ENCODE measurements around the gene LMO2.
"Not testable (repeated sequence)": the region's sequence is repeated elsewhere in the genome, so short reads cannot be mapped to it uniquely, and the experiment has no call there.

LMO2 gene

DNA sequence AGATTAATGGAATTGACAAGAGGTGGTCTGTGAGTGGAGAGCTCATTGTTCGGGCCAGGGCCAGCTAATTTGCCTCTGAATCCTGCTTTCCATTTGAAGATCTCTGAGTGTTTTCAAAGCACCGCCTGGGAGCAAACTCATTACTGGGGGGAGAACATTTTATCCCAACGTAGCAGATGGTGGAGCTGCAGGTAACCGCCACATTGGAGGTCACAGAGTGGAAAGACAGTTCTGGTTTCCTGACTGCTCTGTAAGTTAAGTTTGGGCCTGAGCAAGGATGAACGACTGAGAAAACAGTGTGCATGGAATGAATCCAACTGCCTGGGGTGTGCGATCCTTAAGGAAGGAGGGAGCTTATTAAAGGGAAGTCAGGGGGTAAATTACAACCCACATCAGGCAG, 30.5 kb downstream of the LMO2 start:
- no peak for DNase-seq

DNA sequence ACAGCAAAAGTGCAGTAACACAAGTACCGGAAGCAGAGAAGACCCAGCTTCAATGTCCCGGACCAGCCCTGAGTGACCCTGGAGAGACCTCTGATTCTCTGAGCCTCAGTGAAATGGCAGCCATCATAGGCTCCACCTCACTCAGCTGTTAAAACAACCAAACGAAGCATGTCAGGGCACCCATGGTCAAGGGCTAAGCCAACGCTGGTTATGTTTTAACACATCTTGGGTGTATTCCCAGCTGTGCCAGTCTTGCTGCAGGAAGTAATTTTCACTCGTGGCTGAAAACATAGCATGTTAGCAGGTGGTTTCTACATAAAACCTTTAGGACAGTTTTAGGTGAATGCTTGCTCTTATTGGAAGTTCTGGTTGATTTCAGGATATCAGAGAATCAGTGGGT, 30.9 kb downstream of the LMO2 start:
- no peak for DNase-seq

DNA sequence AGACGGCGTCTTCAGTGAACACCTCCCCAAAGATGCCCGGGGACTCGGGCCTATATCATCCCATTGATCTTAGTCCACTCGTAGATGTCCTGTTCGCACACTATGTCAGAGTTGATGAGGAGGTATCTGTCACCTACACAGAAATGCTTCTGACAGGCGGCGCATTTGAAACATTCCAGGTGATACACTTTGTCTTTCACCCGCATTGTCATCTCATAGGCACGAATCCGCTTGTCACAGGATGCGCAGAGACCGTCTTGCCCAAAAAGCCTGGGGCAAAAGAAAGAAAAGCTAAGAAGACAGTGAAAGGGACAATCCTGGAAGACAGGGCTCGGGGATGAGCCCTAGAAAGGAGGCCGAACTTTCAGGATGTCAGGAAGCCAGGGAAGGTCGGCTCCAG, 32.6 kb downstream of the LMO2 start:
- no peak for DNase-seq

DNA sequence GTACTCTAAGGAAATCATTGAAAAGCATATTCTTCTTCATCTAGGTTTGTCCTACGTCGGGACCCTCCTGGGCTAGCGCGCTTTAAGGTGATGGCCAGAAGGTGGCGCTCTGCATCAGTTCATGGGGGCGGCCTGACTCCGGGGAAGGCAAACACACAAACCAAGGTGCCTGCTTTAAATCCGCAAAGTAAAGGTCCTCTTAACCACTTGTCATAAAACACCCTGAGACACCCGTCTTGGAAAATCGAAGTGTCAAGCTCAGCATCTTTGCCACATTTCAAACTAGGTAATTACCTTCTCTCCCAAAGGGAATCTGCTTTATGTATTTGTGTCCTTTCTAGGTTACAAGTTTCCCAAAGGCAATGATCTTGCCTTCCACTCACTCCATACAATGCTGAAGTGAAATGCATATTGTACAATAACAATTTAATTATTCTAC, 33.9 kb downstream of the LMO2 start:
- peak in 4 of 5 experiments; percentile 18 to 64 (median 54) for DNase-seq

DNA sequence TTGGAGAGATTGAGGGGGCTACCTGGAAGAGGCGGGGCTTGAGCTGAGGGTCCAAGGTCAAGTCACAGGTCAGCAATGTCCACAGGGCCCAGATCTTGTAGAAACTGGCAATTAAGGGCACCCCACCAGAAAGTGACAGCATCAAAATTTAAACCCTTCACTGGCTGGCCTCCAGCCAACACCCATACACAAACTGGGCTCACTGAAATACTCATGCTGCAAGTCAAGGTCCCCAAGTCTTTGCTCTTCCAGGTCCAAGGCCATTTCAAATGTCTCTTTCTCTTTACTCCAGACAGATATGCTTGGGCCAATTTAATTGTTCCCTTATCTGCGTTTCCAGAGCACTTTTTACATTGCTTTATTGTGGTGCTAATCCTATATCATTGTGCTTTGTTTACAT, 36.4 kb downstream of the LMO2 start:
- no peak for DNase-seq

DNA sequence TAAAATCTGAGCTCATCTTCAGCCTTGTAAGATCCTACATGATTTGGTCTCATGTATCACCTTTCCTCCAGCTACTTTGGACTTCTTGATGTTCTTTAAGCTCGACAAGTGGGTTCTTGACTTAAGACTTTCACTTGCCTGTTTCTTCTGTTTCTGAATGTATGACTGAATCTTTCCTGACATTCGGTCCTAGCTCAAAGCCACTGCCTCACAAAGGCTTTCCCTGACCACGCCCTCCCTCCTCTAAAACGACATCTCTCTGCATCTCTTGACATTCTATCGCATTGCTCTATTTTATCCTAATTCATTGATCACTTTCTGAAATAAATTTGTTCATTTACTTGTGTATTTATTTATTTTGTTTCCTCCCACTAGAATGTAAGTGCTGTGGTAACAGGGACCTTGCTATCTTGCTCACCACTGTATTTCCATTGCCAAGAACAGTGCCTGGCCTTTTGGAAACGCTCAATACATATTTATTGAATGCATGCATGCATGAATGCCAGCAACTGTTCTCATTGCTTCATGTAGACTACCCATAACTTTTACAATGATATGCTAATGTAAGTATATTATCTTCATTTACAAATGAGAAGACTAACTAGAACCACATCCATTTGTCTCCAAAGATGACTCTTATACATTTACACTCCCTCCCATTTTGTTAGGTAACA, 43.0 kb downstream of the LMO2 start:
- no peak for DNase-seq

DNA sequence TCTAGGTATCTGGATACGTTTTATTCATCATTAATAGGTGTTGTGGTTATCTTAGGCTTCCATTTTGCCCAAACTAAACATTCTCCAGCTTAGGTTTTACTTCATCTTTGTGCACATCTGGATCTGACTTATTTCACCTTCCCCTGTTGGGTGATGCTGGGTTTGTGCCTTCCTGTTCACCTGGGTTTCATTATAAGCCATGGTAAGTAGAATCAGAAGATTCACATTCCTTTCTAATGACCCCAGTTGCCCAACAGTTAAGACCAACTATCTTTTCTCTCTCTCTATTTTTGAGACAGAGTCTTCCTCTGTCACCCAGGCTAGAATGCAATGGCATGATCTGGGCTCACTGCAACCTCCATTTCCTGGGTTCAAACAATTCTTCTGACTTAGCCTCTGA, 44.6 kb downstream of the LMO2 start:
- no peak for DNase-seq

DNA sequence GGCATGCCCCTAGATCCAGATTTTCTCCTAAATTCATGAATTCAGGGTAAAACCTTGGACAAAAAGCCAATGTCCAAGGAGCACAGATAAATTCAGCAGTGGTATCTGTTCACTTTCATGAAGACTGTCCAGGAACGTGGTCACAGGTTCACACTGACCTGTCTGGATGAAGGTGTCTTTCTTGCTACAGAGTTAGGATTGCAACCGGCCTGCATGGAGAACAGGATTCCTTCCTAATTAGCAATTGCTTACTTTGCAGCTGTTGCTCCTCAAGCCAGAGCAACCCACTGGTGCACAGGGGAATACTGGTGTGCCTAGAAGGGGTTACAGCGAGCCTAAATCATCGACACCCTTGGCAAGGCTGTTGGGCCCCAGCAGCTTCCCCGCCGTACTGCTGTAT, 47.6 kb downstream of the LMO2 start:
- DNase-seq: no peak

DNA sequence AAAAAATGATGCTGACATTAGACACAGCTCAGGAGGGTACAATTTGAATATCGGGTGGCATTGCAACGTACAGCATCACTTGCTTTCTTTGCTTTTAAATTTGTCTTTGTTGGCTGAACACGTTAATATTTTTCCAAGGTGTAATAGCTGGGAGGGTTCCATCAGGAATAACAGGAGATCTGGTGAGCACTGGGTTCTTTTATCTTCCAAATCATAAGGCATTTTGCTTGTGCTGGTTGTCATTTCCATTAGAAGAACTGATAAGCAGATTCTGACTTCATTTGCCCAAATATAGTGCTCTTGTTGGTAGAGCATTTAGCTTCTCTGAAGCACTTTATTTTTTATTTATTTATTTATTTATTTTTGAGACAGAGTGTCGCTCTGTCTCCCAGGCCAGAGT, 48.9 kb downstream of the LMO2 start:
- DNase-seq: no peak

DNA sequence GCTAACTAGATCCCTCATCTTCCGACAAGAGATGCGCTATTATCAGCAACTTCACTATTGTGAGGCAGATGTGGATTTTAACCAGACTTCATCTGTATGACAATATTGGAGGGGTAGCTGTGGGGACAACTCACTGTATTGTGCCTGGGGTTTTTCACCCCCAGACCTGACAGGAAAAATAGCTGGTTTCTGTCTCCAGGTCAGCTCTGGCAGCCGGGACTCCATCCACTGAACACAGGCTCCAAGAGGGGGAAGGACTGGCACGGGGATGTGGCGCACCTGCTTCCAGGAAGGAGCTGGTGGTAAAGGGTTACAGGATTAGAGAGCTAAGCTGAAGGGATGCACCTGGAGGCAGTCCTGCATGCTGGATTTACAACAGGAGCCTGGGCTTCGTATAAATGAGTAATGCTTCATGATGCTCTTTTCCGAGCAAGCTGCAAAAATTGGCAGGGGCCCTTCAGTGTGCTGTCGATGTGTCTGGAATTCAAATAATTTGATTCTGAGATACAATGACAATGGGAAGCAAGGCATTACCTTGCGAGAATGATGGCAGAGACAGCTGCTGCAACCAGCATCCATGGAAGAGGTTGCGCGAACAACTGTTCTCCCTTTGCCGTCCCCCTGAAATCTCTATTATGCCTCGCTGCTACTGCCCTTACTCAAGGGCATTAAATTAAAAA, 49.5 kb downstream of the LMO2 start:
- DNase-seq: no peak

DNA sequence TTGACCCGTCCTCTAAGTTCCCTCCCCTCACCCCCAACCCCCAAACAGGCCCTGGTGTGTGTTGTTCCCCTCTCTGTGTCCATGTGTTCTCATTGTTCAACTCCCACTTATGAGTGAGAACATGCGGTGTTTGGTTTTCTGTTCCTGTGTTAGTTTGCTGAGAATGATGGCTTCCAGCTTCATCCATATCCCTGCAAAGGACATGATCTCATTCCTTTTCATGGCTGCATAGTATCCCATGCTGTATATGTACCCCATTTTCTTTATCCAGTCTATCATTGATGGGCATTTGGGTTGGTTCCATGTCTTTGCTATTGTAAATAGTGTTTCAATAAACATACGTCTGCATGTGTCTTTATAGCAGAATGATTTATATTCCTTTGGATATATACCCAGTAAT, 53.6 kb downstream of the LMO2 start:
- DNase-seq: not testable (repeated sequence)

DNA sequence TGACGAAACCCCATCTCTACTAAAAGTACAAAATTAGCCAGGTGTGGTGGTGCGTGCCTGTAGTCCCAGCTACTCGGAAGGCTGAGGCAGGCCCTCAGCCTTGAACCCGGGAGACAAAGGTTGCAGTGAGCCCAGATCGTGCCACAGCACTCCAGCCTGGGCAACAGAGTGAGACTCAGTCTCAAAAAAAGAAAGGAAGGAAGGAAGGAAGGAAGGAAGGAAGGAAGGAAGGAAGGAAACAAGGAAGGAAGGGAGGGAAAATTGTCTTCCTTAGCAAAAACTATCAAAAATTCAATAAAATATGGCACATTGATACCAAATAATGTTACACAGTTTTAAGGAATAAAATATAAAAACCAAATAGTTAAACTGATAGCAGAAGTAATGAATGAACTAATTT, 54.5 kb downstream of the LMO2 start:
- not testable (repeated sequence) for DNase-seq

DNA sequence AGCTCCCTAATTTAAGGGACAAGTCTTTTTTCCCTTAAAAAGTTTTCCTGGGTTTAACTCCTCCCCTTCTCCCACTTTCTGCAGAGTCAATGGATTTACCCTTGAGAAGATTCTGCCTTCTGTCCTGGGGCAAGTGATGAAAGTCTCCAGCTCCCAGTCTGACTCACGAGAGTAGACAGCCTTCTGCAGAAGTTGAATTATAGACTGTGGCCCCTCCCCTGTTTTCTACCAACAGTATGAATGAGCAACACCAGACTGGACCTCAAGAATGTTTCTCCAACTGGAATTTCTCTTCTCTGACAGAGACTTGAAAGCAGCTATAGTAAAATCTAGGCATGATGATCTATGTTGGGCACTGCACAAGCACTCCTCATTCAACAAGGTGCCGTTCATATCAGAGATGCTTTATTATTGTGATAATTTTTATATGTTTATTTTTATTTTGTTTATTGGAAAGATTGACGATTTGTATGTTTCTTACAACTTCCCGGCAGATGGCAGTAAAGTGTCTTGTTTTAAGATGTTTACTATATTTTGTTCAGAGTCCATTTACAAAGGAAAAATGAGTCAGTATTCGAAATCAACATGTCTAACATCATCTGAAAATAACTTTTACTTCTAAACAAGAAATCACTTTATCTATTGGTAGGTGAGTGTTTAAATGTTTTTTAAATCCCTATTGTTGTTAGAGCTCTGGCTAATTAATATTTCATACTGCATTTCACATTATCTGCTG, 56.6 kb downstream of the LMO2 start:
- DNase-seq: peak in 1 of 5 experiments; percentile 5

DNA sequence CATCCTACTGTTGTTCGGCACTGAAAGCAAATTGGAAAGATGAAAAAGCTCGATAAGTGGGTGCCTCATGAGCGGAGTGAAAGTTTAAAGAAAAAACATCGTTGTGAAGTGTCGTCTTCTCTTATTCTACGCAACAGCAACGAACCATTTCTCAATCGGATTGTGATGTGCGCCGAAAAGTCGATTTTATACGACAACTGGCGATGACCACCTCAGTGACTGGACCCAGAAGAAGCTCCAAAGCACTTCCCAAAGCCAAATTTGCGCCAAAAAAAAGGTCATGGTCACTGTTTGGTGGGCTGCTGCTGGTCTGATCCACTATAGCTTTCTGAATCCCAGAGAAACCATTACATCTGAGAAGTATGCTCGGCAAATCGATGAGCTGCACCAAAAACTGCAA, 59.2 kb downstream of the LMO2 start:
- DNase-seq: no peak

DNA sequence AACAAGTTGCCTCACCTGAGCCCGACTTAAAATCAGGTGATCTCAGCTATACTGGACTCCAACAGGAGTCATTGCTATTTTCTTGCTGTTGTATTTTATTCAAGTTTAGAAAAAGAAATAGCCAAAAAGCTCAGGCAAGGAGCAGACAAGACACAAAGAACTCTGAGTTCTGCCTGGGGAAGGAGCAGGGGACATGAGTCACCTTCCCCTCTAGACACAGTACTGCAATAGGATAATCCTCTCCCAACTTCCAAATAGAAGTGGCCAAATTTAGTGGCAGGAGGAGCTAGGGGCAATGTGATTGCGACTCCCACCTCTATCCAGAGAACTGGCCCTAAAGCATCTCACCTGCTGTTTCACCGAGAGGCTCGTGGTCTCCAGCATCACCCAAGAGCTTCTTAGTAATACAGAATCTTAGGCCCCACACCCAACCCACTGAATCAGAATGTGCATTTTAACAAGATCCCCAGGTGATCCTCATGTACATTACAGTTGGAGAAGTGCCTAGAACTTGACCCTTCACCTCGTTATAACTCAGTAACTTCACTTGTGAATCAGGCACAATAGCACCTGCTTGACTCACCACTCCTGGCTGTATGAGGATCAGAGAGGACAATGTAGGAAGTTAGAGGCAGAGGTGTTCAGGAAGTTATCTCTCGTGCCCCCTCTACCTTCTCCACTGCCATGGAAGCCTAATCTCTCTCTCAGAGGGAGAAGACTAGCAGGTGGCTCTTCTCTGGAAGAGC, 60.8 kb downstream of the LMO2 start:
- DNase-seq: no peak

DNA sequence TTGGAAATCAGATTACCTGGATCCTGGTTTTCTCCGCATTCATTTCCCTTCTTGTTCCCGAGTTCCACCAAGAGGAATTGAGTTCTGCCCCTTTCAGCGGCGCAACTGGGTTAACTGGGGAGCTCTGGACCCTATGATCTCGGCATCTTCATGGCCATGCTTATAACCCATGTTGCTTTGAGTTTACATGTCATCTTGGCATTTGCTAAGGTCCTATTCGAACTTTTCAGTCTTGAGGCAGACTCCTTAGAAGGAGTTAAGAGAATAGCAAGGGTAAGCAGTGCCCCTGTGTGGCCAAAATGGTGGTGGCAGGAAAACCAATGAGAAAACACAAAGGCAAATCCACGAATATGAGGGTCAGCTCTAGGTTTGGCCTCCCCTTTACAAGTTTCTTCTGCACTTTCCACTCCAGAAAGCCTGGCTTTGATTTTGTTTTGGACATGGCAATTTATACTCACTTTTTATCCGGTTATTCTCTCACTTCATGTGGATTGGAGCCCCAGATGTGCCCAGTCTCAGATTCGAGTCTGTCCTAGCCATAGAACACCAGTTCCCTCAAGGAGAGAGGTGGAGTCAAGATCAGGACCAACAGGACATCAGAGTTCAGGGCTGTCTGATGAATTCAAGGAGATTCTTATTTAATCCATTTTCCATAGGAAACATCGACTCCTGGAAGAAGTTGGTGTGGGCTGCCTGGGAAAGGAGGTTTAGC, 62.3 kb downstream of the LMO2 start:
- DNase-seq: peak in 3 of 5 experiments; percentile 31 to 56 (median 34)

DNA sequence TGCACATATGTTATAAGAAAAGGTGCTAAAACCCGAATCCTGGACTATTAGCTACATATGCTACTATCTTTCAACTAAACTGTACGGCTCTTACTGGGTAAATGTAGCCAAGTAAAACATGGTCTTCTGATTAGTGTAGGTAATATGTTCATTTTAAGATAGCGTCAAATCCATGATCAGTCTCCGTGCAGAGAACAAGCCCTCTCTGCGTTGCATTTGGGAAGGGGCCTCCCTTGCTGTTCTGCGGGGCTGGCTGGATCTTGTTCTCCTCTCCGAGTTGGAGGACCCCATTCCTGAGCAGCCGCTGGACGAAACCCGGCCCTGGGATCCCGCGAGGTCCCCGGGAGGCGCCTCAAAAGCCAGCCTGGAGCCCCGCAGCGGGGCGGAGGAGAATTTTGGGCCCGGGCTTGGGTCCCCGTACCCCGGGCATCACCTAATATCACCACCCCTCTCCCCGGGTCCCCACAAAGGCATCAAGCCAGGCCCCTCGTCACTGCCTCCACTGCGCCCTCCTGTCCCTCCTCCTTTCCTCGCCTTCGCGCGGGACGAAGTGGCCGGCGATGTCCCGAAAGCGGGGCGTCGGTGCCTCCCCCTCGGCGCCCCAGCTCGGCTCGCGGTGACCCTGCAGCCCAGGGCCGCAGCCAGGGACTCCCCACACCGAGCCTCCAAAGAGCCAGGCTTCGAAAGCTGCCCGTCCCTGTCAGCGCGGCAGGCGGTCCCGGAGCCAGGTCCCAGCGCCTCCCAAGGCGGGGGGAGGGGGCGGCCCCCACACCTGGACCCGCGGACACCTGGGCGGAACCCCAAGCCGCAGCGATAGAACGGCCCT, 63.1 kb downstream of the LMO2 start:
- no peak for DNase-seq

DNA sequence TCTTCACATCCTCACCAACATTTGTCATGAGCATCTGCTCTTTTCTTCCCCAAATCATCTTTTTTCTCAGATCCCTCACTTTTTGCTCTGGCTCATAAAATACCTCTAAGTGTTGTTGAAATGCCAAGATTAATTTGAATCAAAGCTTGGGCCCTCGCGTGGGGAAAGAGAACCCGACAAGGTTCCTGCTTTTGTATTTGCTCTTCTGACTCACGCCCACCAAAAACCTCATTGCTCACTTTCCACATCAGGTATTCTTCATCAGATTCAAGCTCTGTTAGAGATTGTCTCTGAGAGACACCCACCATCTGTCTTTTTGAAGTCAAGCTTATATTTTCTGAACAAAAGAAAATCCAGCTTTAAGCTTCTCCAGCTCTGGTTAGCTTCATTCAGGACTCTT, 64.7 kb downstream of the LMO2 start:
- no peak for DNase-seq

DNA sequence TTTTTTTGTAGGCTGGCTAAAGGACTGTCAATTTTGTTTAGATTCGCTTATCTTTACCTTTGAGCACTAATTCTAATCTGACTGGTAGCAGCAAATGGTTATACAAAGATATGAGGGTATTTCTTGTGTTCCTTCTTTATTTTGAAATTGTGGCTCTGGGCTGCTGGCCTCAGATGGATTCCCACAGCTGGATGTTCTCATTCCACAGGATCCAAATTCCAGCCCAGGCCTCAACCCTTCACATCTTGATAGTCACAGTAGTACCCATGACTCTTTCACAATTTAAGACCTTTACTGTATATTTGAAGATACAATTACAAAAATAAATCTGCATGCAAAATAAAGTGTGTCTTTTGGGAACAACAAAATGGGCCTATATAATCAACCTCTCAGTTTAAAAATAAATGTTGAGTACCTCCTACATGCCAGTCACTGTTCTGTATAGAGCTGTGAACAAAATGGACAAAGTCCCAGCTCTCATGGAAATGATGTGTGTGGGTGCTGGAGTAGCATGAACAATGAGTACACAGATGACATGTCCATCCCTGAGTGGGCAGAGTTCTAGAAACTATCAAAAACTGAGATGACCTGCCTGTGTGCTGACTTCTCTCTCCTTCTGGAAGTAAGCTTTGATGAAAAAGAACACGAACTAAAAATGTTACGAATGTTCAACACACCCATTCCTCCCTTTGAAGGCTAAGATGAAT, 65.9 kb downstream of the LMO2 start:
- DNase-seq: no peak

DNA sequence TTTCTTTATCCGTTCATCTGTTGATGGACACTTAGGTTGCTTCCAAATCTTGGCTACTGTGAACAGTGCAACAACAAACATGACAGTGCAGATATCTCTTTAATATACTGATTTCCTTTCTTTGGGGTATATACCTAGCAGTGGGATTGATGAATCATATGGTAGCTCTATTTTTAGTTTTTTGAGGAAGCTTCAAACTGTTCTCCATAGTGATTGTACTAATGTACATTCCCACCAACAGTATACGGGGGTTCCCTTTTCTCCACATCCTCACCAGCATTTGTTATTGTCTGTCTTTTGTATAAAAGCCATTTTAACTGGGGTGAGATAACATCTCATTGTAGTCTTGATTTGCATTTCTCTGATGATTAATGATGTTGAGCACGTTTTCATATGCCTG, 68.9 kb downstream of the LMO2 start:
- not testable (repeated sequence) for DNase-seq
